Bronchial epithelial cell (primary cell): ENCODE measurements around the gene HOXA4. TPM values are rescaled to one million over a fixed set of nuclear protein-coding genes. Genes with fewer than 3 reads are reported as not detected.

Source experiments
- DNase-seq: peaks from one replicate; pipeline ENCODE4 v3.0.0-alpha.2; 2010; ENCODE audit warnings: low read depth
- FAIRE-seq: peaks from 2 replicates; lab custom pipeline; 2011; peaks lifted over from hg19 to GRCh38; lab: Jason Lieb, UNC
- H3K27me3 ChIP-seq: 2 replicates; pipeline ENCODE4 v1.5.1; 2011; ENCODE audit warnings: low read length; ENCODE audit not compliant: control insufficient read depth, insufficient read depth
- H3K36me3 ChIP-seq: 2 replicates; pipeline ENCODE4 v1.5.1; 2011; ENCODE audit warnings: low read length; ENCODE audit not compliant: control insufficient read depth, insufficient read depth
- H3K4me3 ChIP-seq: 2 replicates; pipeline ENCODE4 v1.5.1; 2011; ENCODE audit warnings: mild to moderate bottlenecking, low read depth, low read length, control low read depth
- CTCF ChIP-seq: IDR thresholded peaks from 2 replicates; pipeline ENCODE4 v1.5.1; 2011; ENCODE audit warnings: mild to moderate bottlenecking, moderate library complexity, low read length, control low read depth, inconsistent platforms; ENCODE audit not compliant: insufficient read depth, severe bottlenecking
- total RNA-seq: library from RNA; depleted of rRNA; stranded (reverse); fragments of >200 nt; gene quantifications from 2 replicates; pipeline ENCODE4 v1.2.1, GENCODE V29; 2014

Gene HOXA4
- total RNA-seq, 1 donor from 2014 or later: not detected

- Histone ChIP-seq H3K27me3 (peaks cover 74% of the 10 kb centered on the region), H3K4me3 (no peak overlapping the region), H3K36me3 (no peaks in the 10 kb centered on the region)
- no peak for TF ChIP-seq CTCF
- DNase-seq (no peak), FAIRE-seq (no peak)
Observed at GRCh38 chr7:27112955-27113949, 17.3 kb downstream of the HOXA4 start.

DNA sequence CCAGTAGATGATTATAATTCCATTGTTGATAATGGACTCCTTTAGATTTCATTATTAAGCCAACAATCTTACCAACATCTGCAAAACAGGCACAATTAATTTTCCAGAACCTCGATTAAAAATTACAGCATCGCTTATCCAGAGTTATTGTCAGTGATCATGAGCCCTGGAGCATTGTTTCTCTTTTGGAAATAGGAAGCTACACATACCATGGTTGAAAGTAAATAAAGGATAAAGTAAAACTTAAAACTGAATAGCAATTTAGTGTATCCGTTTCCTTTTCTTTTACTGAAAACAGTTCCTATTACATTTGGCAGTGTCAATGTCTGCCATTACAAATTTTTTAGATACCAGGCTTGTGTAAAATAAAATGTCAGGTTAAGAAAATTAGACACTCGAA lies 18.2 kb downstream of the HOXA4 start:
- H3K4me3 ChIP-seq: no peak overlapping the region
- H3K27me3 ChIP-seq: peaks cover 73% of the 10 kb centered on the region
- no peaks in the 10 kb centered on the region for H3K36me3 ChIP-seq
- DNase-seq (no peak), FAIRE-seq (no peak)
- no peak for TF ChIP-seq CTCF

GRCh38 chr7:27111751-27112277 lies 18.7 kb downstream of the HOXA4 start:
- no peak for DNase-seq
- H3K36me3 ChIP-seq: no peaks in the 10 kb centered on the region
- H3K4me3 ChIP-seq: no peak overlapping the region
- no peak for FAIRE-seq
- no peak for TF ChIP-seq CTCF
- H3K27me3 ChIP-seq: peaks cover 68% of the 10 kb centered on the region

DNA sequence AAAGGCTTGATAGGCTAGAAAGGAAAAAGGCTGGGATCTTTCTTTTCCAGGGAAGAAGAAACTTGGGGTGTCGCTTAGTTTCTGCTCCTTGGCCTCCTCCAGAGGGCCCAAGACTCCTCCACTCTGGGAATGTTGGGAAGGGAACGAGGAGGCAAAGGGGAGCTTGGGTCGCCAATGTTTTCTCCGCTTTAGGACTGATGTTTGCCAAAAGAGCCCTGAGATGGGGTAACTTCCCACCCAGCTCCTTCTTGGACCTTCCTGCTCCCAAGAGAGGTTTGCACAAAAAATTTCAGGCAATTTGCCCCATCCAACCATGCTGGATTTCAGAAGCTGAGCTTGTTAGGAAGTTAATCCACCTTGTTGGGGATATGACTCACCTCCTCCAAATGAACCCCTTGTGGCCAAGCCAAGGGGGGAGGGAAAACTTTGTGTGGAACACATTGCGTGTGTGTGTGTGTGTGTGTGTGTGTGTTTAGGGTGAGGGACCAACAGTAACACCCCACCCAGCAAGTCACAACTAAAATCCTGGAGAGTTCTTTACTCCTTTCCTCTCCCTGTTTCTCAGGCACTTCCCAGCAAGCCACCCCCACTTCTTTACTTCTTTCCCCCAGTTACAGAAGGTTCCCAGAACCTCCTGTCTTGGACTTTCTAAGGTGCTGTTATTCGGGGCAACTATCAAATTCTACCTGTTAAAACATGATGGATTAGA lies 19.4 kb downstream of the HOXA4 start:
- Histone ChIP-seq H3K4me3 (no peak overlapping the region), H3K36me3 (no peaks in the 10 kb centered on the region), H3K27me3 (peaks cover 68% of the 10 kb centered on the region)
- DNase-seq (no peak), FAIRE-seq (no peak)
- no peak for TF ChIP-seq CTCF

DNA sequence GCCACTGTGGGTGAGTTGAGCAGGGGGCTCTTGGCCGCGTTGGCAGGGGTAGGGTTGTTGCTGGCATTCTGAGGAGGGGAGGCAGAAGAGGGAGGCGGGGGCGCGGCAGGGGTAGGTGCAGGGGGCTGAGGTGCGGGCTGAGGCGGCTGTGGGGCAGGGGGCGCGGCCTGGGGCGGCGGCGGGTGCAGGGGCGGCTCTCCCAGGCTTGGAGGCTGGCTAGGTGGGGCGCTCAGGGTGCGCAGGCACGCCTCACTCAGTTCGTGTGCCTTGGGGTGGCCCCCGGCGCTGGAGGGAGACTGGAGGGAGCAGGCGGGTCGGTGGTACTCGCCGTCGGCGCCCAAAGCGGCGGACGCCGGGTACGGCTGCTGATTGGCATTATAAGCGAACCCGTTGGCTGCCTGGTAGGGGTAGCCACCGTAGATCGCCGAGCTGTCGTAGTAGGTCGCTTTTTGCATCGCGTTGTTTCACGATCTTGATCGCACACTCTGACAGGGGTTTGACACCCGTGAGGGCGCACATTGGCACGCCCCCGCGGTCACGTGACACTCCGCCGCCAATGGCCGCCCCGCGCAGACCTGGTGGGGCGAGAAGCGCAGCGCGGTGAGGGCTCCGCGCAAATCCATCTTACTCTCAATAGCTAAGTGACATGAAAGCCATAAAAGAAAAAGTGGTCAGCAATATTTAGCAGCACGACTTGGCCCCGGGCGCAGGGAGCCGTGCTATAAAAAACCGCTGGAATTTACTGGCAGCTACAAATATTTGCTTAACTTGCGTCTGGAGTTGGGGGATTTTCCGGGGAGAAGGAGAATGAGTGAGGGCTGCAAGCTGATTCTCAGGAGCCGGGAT lies 20.1 kb downstream of the HOXA4 start:
- peaks cover 73% of the 10 kb centered on the region for H3K27me3 ChIP-seq
- FAIRE-seq (no peak), DNase-seq (no peak)
- no peak overlapping the region for H3K4me3 ChIP-seq
- no peak for TF ChIP-seq CTCF
- H3K36me3 ChIP-seq: no peaks in the 10 kb centered on the region
